Measurements from ENCODE around the gene ARHGAP32. TPM values are rescaled to one million over a fixed set of nuclear protein-coding genes. Genes with fewer than 3 reads are reported as not detected.

The ARHGAP32 gene
- polyA plus RNA-seq, 1 of the 3 experiments (the other 2 are of a cell fraction), result 4.8 TPM

GRCh38 chr11:128940156-128940555 is 252.0 kb downstream of the ARHGAP32 start:
- H3K9ac ChIP-seq, result no peak overlapping the region
- ChIA-PET POLR2A (no interaction called here), CTCF (interaction anchor here (12.3 to 34.0 kb wide), 2 partner anchors 17 to 51 kb away, joined by 113 to 872 read pairs; partner anchors contain the start of gene KCNJ5)
- no peak overlapping the region for H2AFZ ChIP-seq (ENCODE audit: low read depth)
- no peaks in the 10 kb centered on the region; a peak in 1 of 4 replicates for H3K4me1 ChIP-seq (ENCODE audit: control insufficient read depth in 1 of 2, insufficient read depth in 2 of 2, low read depth in 1 of 2, low read length in 1 of 2)
- no peak overlapping the region for H3K4me2 ChIP-seq
- TF ChIP-seq CTCF (IDR thresholded peaks at IDR 0.05) (no peak), MEF2A (IDR thresholded peaks at IDR 0.05; ENCODE audit: borderline replicate concordance, low read depth) (no peak), POLR2AphosphoS5 (IDR thresholded peaks at IDR 0.05; ENCODE audit: low read depth, low read length) (no peak), PBX3 (IDR thresholded peaks at IDR 0.05) (no peak), TEAD4 (IDR thresholded peaks at IDR 0.05; ENCODE audit: borderline replicate concordance, insufficient read depth) (no peak), YY1 (IDR thresholded peaks at IDR 0.05; ENCODE audit: low read depth) (no peak), FOXM1 (IDR thresholded peaks at IDR 0.05; ENCODE audit: low read depth) (no peak), RAD21 (IDR thresholded peaks at IDR 0.05; ENCODE audit: low read length) (no peak), MXI1 (IDR thresholded peaks at IDR 0.05; ENCODE audit: low read depth, low read length) (no peak), SIN3A (IDR thresholded peaks at IDR 0.05; ENCODE audit: borderline replicate concordance, low read depth, low read length) (no peak), NFIC (IDR thresholded peaks at IDR 0.05; ENCODE audit: borderline replicate concordance) (no peak), FOXJ3 (CRISPR knock-in tag; IDR thresholded peaks at IDR 0.05) (no peak), NRF1 (IDR thresholded peaks at IDR 0.05; ENCODE audit: low read depth, low read length) (no peak), RFX5 (IDR thresholded peaks at IDR 0.05; ENCODE audit: low read length) (no peak), JUND (IDR thresholded peaks at IDR 0.05) (no peak), RCOR1 (IDR thresholded peaks at IDR 0.05; ENCODE audit: low read length) (no peak), USF2 (IDR thresholded peaks at IDR 0.05; ENCODE audit: borderline replicate concordance, low read depth, low read length) (no peak), GABPA (IDR thresholded peaks at IDR 0.05; ENCODE audit: low read depth) (no peak)
- 20% methylated on average over 1 of the region's 5 CpGs for WGBS (ENCODE audit: low lambda C conversion rate)
- H3K9me3 ChIP-seq, result no peaks in the 10 kb centered on the region
- no peaks in the 10 kb centered on the region for H4K20me1 ChIP-seq (ENCODE audit: insufficient read depth)
- no peaks in the 10 kb centered on the region for H3K9me2 ChIP-seq
- H3F3A ChIP-seq (replicated peaks; ENCODE audit: insufficient read depth), result no peaks in the 10 kb centered on the region
- no peak overlapping the region for H3K27ac ChIP-seq (ENCODE audit: low read depth in 2 of 2, low read length in 1 of 2)
- DNase-seq, result no peak
- no peaks in the 10 kb centered on the region for H3K36me3 ChIP-seq (replicated peaks in 1 of 2; ENCODE audit: control insufficient read depth in 1 of 2, insufficient read depth in 2 of 2, low read length in 1 of 2)
- H3K4me3 ChIP-seq (ENCODE audit: low read depth in 2 of 2, low read length in 1 of 2), result no peak overlapping the region
- no peaks in the 10 kb centered on the region for H3K27me3 ChIP-seq (ENCODE audit: insufficient read depth)
- no peaks in the 10 kb centered on the region for H3K79me2 ChIP-seq (ENCODE audit: insufficient read depth)
